SK-N-SH (cell line): Measurements from ENCODE around the gene ABCB9. TPM values are rescaled to one million over a fixed set of nuclear protein-coding genes. Genes with fewer than 3 reads are reported as not detected.
A peak's percentile ranks its signal among the peaks of the same experiment; 100 is the strongest.

Source experiments
- CTCF ChIA-PET: fragments of 300-600, 350-600 bp; formaldehyde crosslinking; extraction: SDS; loops from one replicate; lab custom pipeline; 2021; lab: Yijun Ruan, JAX
- POLR2A ChIA-PET: fragments of 350-600 bp; sonication (Branson Sonifier 250); formaldehyde crosslinking; extraction: SDS; loops from one replicate; lab custom pipeline; 2020; ENCODE audit warnings: antibody characterized with exemption, inconsistent platforms; lab: Yijun Ruan, JAX
- DNase-seq: peaks from one replicate; pipeline ENCODE4 v3.0.0; 2012
- H2AFZ ChIP-seq: fragments of 200-600 bp; sonication (generic); 2 replicates; pipeline ENCODE4 v1.8.1; 2016; ENCODE audit warnings: antibody characterized with exemption, mild to moderate bottlenecking, low read depth
- H3F3A ChIP-seq: fragments of 200-600 bp; sonication (generic); replicated peaks from 2 replicates; pipeline ENCODE3; 2016; ENCODE audit warnings: antibody characterized with exemption, mild to moderate bottlenecking; ENCODE audit not compliant: insufficient read depth
- H3K27ac ChIP-seq, 2 experiments: fragments of 200-500 bp in 1 of 2; fragments of 200-600 bp in 1 of 2; sonication (Bioruptor generic) in 1 of 2; sonication (generic), shearing (Covaris generic) in 1 of 2; 2 replicates each; pipeline versions ENCODE4 v1.5.1 to v1.6.1; 2014 to 2016; ENCODE audit warnings: low read depth in 2 of 2, inconsistent platforms in 1 of 2, low read length in 1 of 2, mild to moderate bottlenecking in 1 of 2, mixed read lengths in 1 of 2
- H3K27me3 ChIP-seq: fragments of 200-600 bp; sonication (generic), shearing (Covaris generic); 2 replicates; pipeline ENCODE4 v1.6.1; 2016; ENCODE audit warnings: mixed run types; ENCODE audit not compliant: insufficient read depth
- H3K36me3 ChIP-seq, 2 experiments: fragments of 200-500 bp in 1 of 2; fragments of 200-600 bp in 1 of 2; sonication (Bioruptor generic) in 1 of 2; sonication (generic) in 1 of 2; replicated peaks in 1 of 2; 2 replicates each; pipeline versions ENCODE3 to v1.5.1; 2014 to 2016; ENCODE audit warnings: low read length in 1 of 2, mild to moderate bottlenecking in 1 of 2; ENCODE audit not compliant: insufficient read depth in 2 of 2, control insufficient read depth in 1 of 2
- H3K4me1 ChIP-seq, 2 experiments: fragments of 200-500 bp in 1 of 2; fragments of 200-600 bp in 1 of 2; sonication (Bioruptor generic) in 1 of 2; sonication (generic), shearing (Covaris generic) in 1 of 2; 2 replicates each; pipeline versions ENCODE4 v1.5.1 to v1.6.1; 2014 to 2016; ENCODE audit warnings: low read depth in 1 of 2, low read length in 1 of 2, mixed run types in 1 of 2; ENCODE audit not compliant: insufficient read depth in 2 of 2, control insufficient read depth in 1 of 2
- H3K4me2 ChIP-seq: fragments of 200-600 bp; sonication (generic), shearing (Covaris generic); 2 replicates; pipeline ENCODE4 v1.6.1; 2017; ENCODE audit warnings: mixed run types
- H3K4me3 ChIP-seq, 2 experiments: fragments of 200-500 bp in 1 of 2; fragments of 200-600 bp in 1 of 2; sonication (Bioruptor generic) in 1 of 2; sonication (generic), shearing (Covaris generic) in 1 of 2; 2 replicates each; pipeline versions ENCODE4 v1.5.1 to v1.8.1; 2014 to 2016; ENCODE audit warnings: low read depth in 2 of 2, inconsistent platforms in 1 of 2, low read length in 1 of 2, mild to moderate bottlenecking in 1 of 2, mixed read lengths in 1 of 2, moderate library complexity in 1 of 2
- H3K79me2 ChIP-seq: fragments of 200-600 bp; sonication (generic); 2 replicates; pipeline ENCODE4 v1.8.1; 2017; ENCODE audit warnings: mild to moderate bottlenecking; ENCODE audit not compliant: insufficient read depth
- H3K9ac ChIP-seq: fragments of 200-600 bp; sonication (generic); 2 replicates; pipeline ENCODE4 v1.6.1; 2017; ENCODE audit warnings: mixed run types
- H3K9me2 ChIP-seq: fragments of 200-600 bp; sonication (generic); 2 replicates; pipeline ENCODE4 v1.6.1; 2017; ENCODE audit warnings: mixed run types
- H3K9me3 ChIP-seq: fragments of 200-600 bp; sonication (generic); 2 replicates; pipeline ENCODE4 v1.6.1; 2017; ENCODE audit warnings: mixed run types, mild to moderate bottlenecking, moderate library complexity
- H4K20me1 ChIP-seq: fragments of 200-600 bp; sonication (generic); 2 replicates; pipeline ENCODE4 v1.6.1; 2017; ENCODE audit warnings: mild to moderate bottlenecking, mixed run types; ENCODE audit not compliant: insufficient read depth
- ELF1 ChIP-seq: IDR thresholded peaks from 2 replicates; pipeline ENCODE4 v1.4.0; 2012
- GABPA ChIP-seq: IDR thresholded peaks from 2 replicates; pipeline ENCODE4 v1.4.0; 2012; ENCODE audit warnings: low read depth, mild to moderate bottlenecking
- MXI1 ChIP-seq: IDR thresholded peaks from 2 replicates; pipeline ENCODE4 v1.6.1; 2012; ENCODE audit warnings: mild to moderate bottlenecking, low read depth, low read length, improper control_type of control experiment
- NRF1 ChIP-seq: IDR thresholded peaks from 2 replicates; pipeline ENCODE4 v1.6.1; 2012; ENCODE audit warnings: low read depth, mild to moderate bottlenecking, low read length
- POLR2AphosphoS5 ChIP-seq: IDR thresholded peaks from 2 replicates; pipeline ENCODE4 v1.6.1; 2012; ENCODE audit warnings: low read depth, low read length
- RAD21 ChIP-seq: IDR thresholded peaks from 2 replicates; pipeline ENCODE4 v1.6.1; 2012; ENCODE audit warnings: mild to moderate bottlenecking, low read length
- RFX5 ChIP-seq: IDR thresholded peaks from 2 replicates; pipeline ENCODE4 v1.6.1; 2012; ENCODE audit warnings: mild to moderate bottlenecking, improper control_type of control experiment, low read length
- TAF1 ChIP-seq: IDR thresholded peaks from 2 replicates; pipeline ENCODE4 v1.6.1; 2012; ENCODE audit warnings: low read depth, mild to moderate bottlenecking, low read length, moderate library complexity, borderline replicate concordance
- TCF12 ChIP-seq: IDR thresholded peaks from 2 replicates; pipeline ENCODE4 v1.4.0; 2012
- WGBS: methylation state at CpG from one replicate; pipeline ENCODE4 v1.1.6; 2017; ENCODE audit warnings: low lambda C conversion rate; 5-methylcytosine and 5-hydroxymethylcytosine counted together
- polyA plus RNA-seq, 3 experiments: library from polyadenylated mRNA; depleted of rRNA; stranded (reverse); fragments of >200 nt; gene quantifications; 2 replicates each; pipeline ENCODE4 v1.2.3, GENCODE V29; 2012
- TF ChIP-seq, protein P1 (sequence below): IDR thresholded peaks from 2 replicates; pipeline ENCODE4 v1.4.0; 2012; ENCODE audit warnings: low read depth
- TF ChIP-seq, protein P2 (sequence below): fragments of 200-600 bp; sonication (generic); IDR thresholded peaks from 2 replicates; pipeline ENCODE4 v1.6.1; 2017; ENCODE audit warnings: antibody characterized with exemption, mild to moderate bottlenecking, moderate library complexity
- TF ChIP-seq, protein P3 (sequence below): IDR thresholded peaks from 2 replicates; pipeline ENCODE4 v1.4.0; 2012; ENCODE audit warnings: low read depth, borderline replicate concordance
- TF ChIP-seq, protein P4 (sequence below): IDR thresholded peaks from 2 replicates; pipeline ENCODE4; 2012

The ABCB9 gene
- polyA plus RNA-seq, 1 of the 3 experiments (the other 2 are of a cell fraction) = 6.2 TPM

DNA sequence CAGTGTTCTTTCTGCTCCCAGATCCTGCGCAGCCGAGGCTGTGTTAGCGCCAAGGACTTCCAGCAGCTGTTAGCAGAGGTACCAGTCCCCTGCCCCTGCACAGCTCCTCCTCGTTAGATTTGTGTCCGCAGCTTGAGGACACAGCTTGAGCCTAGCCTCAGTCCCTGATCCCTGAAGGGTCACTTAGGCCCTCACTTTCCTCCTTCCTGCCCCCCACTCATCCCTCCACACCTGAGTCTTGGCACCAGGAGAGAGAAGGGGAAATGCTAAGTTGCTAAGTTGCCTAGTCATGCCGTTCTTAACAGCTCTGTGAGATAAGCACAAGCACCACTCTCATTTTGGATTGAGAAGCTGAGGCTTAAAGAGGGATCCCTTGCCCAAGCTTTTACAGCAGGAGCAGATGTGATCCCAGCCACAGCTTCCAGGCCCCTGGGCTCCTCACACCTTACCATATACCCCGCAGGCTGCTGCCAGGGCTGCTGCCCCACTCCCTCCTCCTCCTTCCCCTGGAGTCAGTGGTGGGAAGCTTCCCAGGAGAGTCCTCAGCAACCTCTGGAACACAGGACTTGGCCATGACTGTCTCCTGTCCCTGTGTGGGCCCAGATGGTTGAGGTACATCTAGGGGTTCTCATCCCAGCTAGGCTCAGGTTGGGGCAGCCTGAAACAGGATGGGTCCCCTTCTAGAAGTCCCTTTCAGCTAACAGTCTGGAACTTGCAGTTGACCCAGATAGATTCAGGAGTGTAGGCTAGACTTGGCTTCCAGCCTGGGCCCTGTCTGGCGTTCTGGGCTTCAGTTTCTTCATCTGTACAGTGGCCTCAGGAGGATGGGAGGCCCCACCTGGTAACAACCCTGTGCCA, 9.8 kb upstream of the ABCB9 start:
- Histone ChIP-seq H4K20me1 (no peaks in the 10 kb centered on the region), H3K4me3 (peak overlapping the region; percentile 95 to 99), H3K4me1 (peaks cover 7 to 28% of the 10 kb centered on the region in 2 experiments; a peak in 2 of 4 replicates), H3K9me2 (no peaks in the 10 kb centered on the region), H3K4me2 (peak overlapping the region; percentile 98), H3K79me2 (peaks cover 68% of the 10 kb centered on the region), H2AFZ (no peak overlapping the region), H3K27ac (peak overlapping the region; percentile 99; a peak in 3 of 4 replicates), H3K9ac (peak overlapping the region; percentile 100), H3K36me3 (peaks cover 0 to 11% of the 10 kb centered on the region in 2 experiments), H3K27me3 (no peaks in the 10 kb centered on the region), H3K9me3 (no peaks in the 10 kb centered on the region), H3F3A (peaks cover 3% of the 10 kb centered on the region)
- ChIA-PET POLR2A (interaction anchor here (1.3 to 2.5 kb wide), 3 partner anchors 8 to 257 kb away, joined by 9 to 12 read pairs (median 9); partner anchors contain the start of genes ABCB9, MPHOSPH9 and MTRFR), CTCF (interaction anchor here (1.4 to 2.4 kb wide), 3 partner anchors 115 to 262 kb away, joined by 3 to 7 read pairs (median 5); no protein-coding TSS in a partner anchor)
- TF ChIP-seq ELF1 (no peak), POLR2AphosphoS5 (no peak), RFX5 (no peak), RAD21 (no peak), MXI1 (no peak), TCF12 (no peak), GABPA (no peak), NRF1 (no peak), TAF1 (no peak)
- TF ChIP-seq, protein P1, sequence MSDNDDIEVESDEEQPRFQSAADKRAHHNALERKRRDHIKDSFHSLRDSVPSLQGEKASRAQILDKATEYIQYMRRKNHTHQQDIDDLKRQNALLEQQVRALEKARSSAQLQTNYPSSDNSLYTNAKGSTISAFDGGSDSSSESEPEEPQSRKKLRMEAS = no peak
- TF ChIP-seq, protein P2, sequence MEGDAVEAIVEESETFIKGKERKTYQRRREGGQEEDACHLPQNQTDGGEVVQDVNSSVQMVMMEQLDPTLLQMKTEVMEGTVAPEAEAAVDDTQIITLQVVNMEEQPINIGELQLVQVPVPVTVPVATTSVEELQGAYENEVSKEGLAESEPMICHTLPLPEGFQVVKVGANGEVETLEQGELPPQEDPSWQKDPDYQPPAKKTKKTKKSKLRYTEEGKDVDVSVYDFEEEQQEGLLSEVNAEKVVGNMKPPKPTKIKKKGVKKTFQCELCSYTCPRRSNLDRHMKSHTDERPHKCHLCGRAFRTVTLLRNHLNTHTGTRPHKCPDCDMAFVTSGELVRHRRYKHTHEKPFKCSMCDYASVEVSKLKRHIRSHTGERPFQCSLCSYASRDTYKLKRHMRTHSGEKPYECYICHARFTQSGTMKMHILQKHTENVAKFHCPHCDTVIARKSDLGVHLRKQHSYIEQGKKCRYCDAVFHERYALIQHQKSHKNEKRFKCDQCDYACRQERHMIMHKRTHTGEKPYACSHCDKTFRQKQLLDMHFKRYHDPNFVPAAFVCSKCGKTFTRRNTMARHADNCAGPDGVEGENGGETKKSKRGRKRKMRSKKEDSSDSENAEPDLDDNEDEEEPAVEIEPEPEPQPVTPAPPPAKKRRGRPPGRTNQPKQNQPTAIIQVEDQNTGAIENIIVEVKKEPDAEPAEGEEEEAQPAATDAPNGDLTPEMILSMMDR = no peak
- TF ChIP-seq, protein P3, sequence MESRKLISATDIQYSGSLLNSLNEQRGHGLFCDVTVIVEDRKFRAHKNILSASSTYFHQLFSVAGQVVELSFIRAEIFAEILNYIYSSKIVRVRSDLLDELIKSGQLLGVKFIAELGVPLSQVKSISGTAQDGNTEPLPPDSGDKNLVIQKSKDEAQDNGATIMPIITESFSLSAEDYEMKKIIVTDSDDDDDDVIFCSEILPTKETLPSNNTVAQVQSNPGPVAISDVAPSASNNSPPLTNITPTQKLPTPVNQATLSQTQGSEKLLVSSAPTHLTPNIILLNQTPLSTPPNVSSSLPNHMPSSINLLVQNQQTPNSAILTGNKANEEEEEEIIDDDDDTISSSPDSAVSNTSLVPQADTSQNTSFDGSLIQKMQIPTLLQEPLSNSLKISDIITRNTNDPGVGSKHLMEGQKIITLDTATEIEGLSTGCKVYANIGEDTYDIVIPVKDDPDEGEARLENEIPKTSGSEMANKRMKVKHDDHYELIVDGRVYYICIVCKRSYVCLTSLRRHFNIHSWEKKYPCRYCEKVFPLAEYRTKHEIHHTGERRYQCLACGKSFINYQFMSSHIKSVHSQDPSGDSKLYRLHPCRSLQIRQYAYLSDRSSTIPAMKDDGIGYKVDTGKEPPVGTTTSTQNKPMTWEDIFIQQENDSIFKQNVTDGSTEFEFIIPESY = no peak
- TF ChIP-seq, protein P4, sequence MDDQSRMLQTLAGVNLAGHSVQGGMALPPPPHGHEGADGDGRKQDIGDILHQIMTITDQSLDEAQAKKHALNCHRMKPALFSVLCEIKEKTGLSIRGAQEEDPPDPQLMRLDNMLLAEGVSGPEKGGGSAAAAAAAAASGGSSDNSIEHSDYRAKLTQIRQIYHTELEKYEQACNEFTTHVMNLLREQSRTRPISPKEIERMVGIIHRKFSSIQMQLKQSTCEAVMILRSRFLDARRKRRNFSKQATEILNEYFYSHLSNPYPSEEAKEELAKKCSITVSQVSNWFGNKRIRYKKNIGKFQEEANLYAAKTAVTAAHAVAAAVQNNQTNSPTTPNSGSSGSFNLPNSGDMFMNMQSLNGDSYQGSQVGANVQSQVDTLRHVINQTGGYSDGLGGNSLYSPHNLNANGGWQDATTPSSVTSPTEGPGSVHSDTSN = no peak
- 10% methylated on average over 6 of the region's 8 CpGs for WGBS
- DNase-seq = no peak
